SU-DHL-6 (cell line): ENCODE results near the gene SHMT2.
A peak's percentile ranks its signal among the peaks of the same experiment; 100 is the strongest.

Experiments
- H2AFZ ChIP-seq: fragments of 200-600 bp; sonication (generic); 2 replicates; pipeline ENCODE4 v1.6.1; 2014; ENCODE audit warnings: low read depth, mild to moderate bottlenecking, moderate library complexity, mixed read lengths, antibody characterized with exemption, low read length; ENCODE audit not compliant: severe bottlenecking
- H3F3A ChIP-seq: fragments of 200-600 bp; shearing (Covaris generic); 2 replicates; pipeline ENCODE4 v1.6.0; 2016; ENCODE audit warnings: antibody characterized with exemption, mild to moderate bottlenecking; ENCODE audit not compliant: insufficient read depth
- H3K27ac ChIP-seq: fragments of 200-600 bp; sonication (generic); 2 replicates; pipeline ENCODE4 v1.5.1; 2016; ENCODE audit warnings: low read depth, mild to moderate bottlenecking, low read length, moderate library complexity, mixed read lengths
- H3K27me3 ChIP-seq: fragments of 200-600 bp; sonication (generic), shearing (Covaris generic); 2 replicates; pipeline ENCODE4 v1.6.0; 2014; ENCODE audit warnings: mild to moderate bottlenecking, low read length
- H3K36me3 ChIP-seq: fragments of 200-600 bp; sonication (generic); 2 replicates; pipeline ENCODE4 v1.6.1; 2014; ENCODE audit warnings: mild to moderate bottlenecking, low read length, mixed read lengths
- H3K4me2 ChIP-seq: fragments of 300-600, 200-600 bp; shearing (Covaris generic), sonication (generic); 2 replicates; pipeline ENCODE4 v1.6.0; 2014; ENCODE audit warnings: low read length, low read depth, mild to moderate bottlenecking; ENCODE audit not compliant: poor library complexity, severe bottlenecking
- H3K4me3 ChIP-seq: fragments of 200-600 bp; sonication (generic); 2 replicates; pipeline ENCODE4 v1.5.1; 2014; ENCODE audit warnings: antibody characterized with exemption, low read length, mild to moderate bottlenecking, mixed read lengths; ENCODE audit not compliant: insufficient read depth, poor library complexity, severe bottlenecking
- H3K79me2 ChIP-seq: fragments of 200-600 bp; sonication (generic); 2 replicates; pipeline ENCODE4 v1.6.1; 2014; ENCODE audit warnings: mild to moderate bottlenecking, low read length, moderate library complexity; ENCODE audit not compliant: insufficient read depth
- H3K9ac ChIP-seq: fragments of 200-600 bp; sonication (generic); 2 replicates; pipeline ENCODE4 v1.7.0; 2014; ENCODE audit warnings: mild to moderate bottlenecking, low read length
- H3K9me2 ChIP-seq: fragments of 200-600 bp; sonication (generic); replicated peaks from 2 replicates; pipeline ENCODE4 v1.6.1; 2014; ENCODE audit warnings: low read length; ENCODE audit not compliant: insufficient read depth
- H3K9me3 ChIP-seq: fragments of 200-600 bp; sonication (generic); 2 replicates; pipeline ENCODE4 v1.6.1; 2014; ENCODE audit warnings: low read length, mixed read lengths; ENCODE audit not compliant: insufficient read depth
- H4K20me1 ChIP-seq: fragments of 200-600 bp; sonication (generic); 2 replicates; pipeline ENCODE4 v1.6.1; 2014; ENCODE audit warnings: low read depth, mild to moderate bottlenecking, antibody characterized with exemption, low read length, moderate library complexity, mixed read lengths
- EZH2phosphoT487 ChIP-seq: fragments of 200-600 bp; sonication (generic), shearing (Covaris generic); conservative IDR thresholded peaks from 2 replicates; pipeline ENCODE4 v1.6.1; 2018; ENCODE audit warnings: mild to moderate bottlenecking, antibody characterized with exemption, low read length, moderate library complexity, mixed read lengths
- TF ChIP-seq, protein P1 (sequence below): fragments of 200-600 bp; sonication (generic); IDR thresholded peaks from one replicate; pipeline ENCODE4 v1.5.1; 2017; ENCODE audit warnings: antibody characterized with exemption, mild to moderate bottlenecking, low read length, moderate library complexity; ENCODE audit not compliant: insufficient read depth, poor library complexity, severe bottlenecking

SHMT2 gene

DNA sequence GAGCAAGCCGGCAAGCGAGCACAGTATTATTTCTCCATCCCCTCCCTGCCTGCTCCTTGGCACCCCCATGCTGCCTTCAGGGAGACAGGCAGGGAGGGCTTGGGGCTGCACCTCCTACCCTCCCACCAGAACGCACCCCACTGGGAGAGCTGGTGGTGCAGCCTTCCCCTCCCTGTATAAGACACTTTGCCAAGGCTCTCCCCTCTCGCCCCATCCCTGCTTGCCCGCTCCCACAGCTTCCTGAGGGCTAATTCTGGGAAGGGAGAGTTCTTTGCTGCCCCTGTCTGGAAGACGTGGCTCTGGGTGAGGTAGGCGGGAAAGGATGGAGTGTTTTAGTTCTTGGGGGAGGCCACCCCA is 16.8 kb upstream of the SHMT2 start:
- no peak overlapping the region for H3K9ac ChIP-seq
- no peak overlapping the region for H2AFZ ChIP-seq
- no peaks in the 10 kb centered on the region for H3K27me3 ChIP-seq
- H3K4me2 ChIP-seq: no peak overlapping the region
- H4K20me1 ChIP-seq: no peaks in the 10 kb centered on the region
- no peaks in the 10 kb centered on the region for H3K36me3 ChIP-seq
- no peak overlapping the region for H3K4me3 ChIP-seq
- H3F3A ChIP-seq: peaks cover 9% of the 10 kb centered on the region
- no peak overlapping the region for H3K27ac ChIP-seq
- H3K9me3 ChIP-seq: no peaks in the 10 kb centered on the region
- H3K9me2 ChIP-seq: no peaks in the 10 kb centered on the region
- TF ChIP-seq, protein P1, sequence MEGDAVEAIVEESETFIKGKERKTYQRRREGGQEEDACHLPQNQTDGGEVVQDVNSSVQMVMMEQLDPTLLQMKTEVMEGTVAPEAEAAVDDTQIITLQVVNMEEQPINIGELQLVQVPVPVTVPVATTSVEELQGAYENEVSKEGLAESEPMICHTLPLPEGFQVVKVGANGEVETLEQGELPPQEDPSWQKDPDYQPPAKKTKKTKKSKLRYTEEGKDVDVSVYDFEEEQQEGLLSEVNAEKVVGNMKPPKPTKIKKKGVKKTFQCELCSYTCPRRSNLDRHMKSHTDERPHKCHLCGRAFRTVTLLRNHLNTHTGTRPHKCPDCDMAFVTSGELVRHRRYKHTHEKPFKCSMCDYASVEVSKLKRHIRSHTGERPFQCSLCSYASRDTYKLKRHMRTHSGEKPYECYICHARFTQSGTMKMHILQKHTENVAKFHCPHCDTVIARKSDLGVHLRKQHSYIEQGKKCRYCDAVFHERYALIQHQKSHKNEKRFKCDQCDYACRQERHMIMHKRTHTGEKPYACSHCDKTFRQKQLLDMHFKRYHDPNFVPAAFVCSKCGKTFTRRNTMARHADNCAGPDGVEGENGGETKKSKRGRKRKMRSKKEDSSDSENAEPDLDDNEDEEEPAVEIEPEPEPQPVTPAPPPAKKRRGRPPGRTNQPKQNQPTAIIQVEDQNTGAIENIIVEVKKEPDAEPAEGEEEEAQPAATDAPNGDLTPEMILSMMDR: no peak
- no peaks in the 10 kb centered on the region; the same call in 1 of the 2 replicates for H3K79me2 ChIP-seq

DNA sequence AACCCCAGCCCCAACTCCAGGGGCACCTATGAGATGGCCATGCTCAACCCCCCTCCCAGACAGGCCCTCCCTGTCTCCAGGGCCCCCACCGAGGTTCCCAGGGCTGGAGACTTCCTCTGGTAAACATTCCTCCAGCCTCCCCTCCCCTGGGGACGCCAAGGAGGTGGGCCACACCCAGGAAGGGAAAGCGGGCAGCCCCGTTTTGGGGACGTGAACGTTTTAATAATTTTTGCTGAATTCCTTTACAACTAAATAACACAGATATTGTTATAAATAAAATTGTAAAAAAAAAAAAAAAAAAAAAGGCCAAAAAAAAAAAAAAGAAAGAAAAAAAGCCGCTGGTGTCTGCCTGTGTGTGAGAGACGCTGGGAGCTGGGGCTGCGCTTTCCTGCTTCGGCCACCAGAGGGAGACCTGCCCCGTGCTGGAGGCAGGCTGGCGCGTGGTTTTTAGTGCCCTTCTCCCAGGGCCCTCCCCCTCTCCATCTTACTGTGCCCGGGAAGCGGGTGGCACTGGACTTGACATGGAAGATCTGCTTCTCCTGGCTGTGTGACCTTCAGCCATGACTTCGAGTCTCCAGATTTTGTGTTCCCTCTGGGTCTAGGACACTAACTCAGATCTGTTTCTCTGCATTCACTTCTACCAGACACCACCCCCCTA is 16.3 kb upstream of the SHMT2 start:
- Histone ChIP-seq H3K9me3 (no peaks in the 10 kb centered on the region), H3K79me2 (peaks cover 2% of the 10 kb centered on the region; the same call in 1 of the 2 replicates), H4K20me1 (no peaks in the 10 kb centered on the region), H3K9ac (no peak overlapping the region), H3K9me2 (no peaks in the 10 kb centered on the region), H3K36me3 (no peaks in the 10 kb centered on the region), H3K4me2 (peak overlapping the region; percentile 9), H3K4me3 (no peak overlapping the region), H3K27ac (no peak overlapping the region), H2AFZ (no peak overlapping the region), H3F3A (peaks cover 9% of the 10 kb centered on the region), H3K27me3 (no peaks in the 10 kb centered on the region)
- TF ChIP-seq, protein P1: peak; percentile 72
- TF ChIP-seq EZH2phosphoT487: no peak

DNA sequence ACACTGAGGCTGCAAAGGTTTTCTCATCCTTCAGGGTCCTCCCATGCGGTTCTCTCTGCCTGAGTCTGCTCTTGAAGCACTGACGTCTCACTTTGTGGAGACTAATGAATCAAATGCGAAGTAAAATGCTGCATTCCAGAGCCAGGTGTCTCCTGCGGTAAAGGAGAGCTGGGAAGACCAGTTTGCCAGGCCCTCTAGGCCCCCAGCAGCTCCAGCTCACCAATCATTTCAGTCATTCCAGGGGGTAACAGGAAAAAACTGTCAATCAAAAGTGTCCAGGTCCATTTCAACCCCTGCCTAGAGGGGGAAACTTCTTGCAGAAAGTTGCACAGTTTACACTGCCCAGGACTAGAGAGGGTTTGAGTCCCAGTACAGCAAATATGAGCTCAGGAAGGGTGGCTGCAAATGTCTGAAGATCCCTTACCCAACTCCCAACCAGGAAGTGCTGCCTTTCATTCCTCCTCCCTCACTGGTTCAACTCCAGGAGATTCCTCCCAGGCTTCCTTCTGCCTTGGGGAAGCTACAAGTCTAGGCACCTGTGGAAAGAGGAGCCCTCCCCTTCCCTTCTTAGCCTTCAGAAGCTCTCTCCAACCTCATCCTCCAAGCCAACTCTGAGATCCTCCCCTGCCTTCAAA is 15.6 kb upstream of the SHMT2 start:
- H4K20me1 ChIP-seq: no peaks in the 10 kb centered on the region
- no peaks in the 10 kb centered on the region for H3K27me3 ChIP-seq
- no peak overlapping the region for H3K4me3 ChIP-seq

More for the DNA sequence above, 15.6 kb upstream of the SHMT2 start:
- TF ChIP-seq EZH2phosphoT487: no peak
- TF ChIP-seq, protein P1: no peak
- Histone ChIP-seq H3K9ac (no peak overlapping the region), H3K79me2 (peaks cover 5% of the 10 kb centered on the region; the same call in 1 of the 2 replicates), H3K4me2 (no peak overlapping the region), H3K9me2 (no peaks in the 10 kb centered on the region), H3K27ac (no peak overlapping the region), H3K9me3 (no peaks in the 10 kb centered on the region), H3F3A (peaks cover 9% of the 10 kb centered on the region), H2AFZ (no peak overlapping the region), H3K36me3 (no peaks in the 10 kb centered on the region)
